Caco-2 (cell line): Measurements from ENCODE around the gene SH2D1B. TPM values are rescaled to one million over a fixed set of nuclear protein-coding genes. Genes with fewer than 3 reads are reported as not detected.

Source experiments
- BruUV-seq: library from RNA; stranded (reverse); fragments of 400-500 nt; replicated peaks from 2 replicates; lab custom pipeline; 2021; lab: Mats Ljungman, UMichigan
- CTCF ChIA-PET: fragments of 300-600 bp; sonication (Branson Sonifier 250); formaldehyde crosslinking; loops from one replicate; lab custom pipeline; 2022; ENCODE audit warnings: antibody characterized with exemption; lab: Charles Lee
- POLR2A ChIA-PET: fragments of 300-600 bp; sonication (Branson Sonifier 250); formaldehyde crosslinking; loops from one replicate; lab custom pipeline; 2022; ENCODE audit warnings: antibody characterized with exemption; lab: Charles Lee
- DNase-seq, 2 experiments: peaks; one replicate each; pipeline versions ENCODE4 v3.0.0 to v3.0.0-alpha.2; 2020 to 2022
- H3K27me3 ChIP-seq: replicated peaks from 2 replicates; pipeline ENCODE4 v1.6.0; 2011; ENCODE audit warnings: low read length; ENCODE audit not compliant: control insufficient read depth, insufficient read depth
- H3K36me3 ChIP-seq: 2 replicates; pipeline ENCODE4 v1.5.1; 2011; ENCODE audit warnings: low read length; ENCODE audit not compliant: control insufficient read depth, insufficient read depth
- H3K4me1 ChIP-seq: fragments of 250-450 bp; sonication (Bioruptor Pico); 2 replicates; pipeline ENCODE4 v1.5.1; 2020; ENCODE audit warnings: mild to moderate bottlenecking
- H3K4me3 ChIP-seq: 2 replicates; pipeline ENCODE4 v1.5.1; 2011; ENCODE audit warnings: low read depth, mild to moderate bottlenecking, control low read depth, low read length
- H3K9me3 ChIP-seq: fragments of 250-450 bp; sonication (Bioruptor Pico); 2 replicates; pipeline ENCODE4 v1.5.1; 2020; ENCODE audit warnings: mild to moderate bottlenecking, moderate library complexity
- H3K27ac Mint-ChIP-seq: one replicate; pipeline ENCODE4 v1.8.0; 2022; ENCODE audit warnings: mixed read lengths; ENCODE audit not compliant: unreplicated experiment
- H3K27me3 Mint-ChIP-seq: one replicate; pipeline ENCODE4 v1.8.0; 2022; ENCODE audit warnings: mixed read lengths; ENCODE audit not compliant: insufficient read depth, unreplicated experiment
- H3K36me3 Mint-ChIP-seq: one replicate; pipeline ENCODE4 v1.8.0; 2022; ENCODE audit warnings: mild to moderate bottlenecking, mixed read lengths; ENCODE audit not compliant: insufficient read depth, unreplicated experiment
- H3K4me1 Mint-ChIP-seq: one replicate; pipeline ENCODE4 v1.8.0; 2022; ENCODE audit warnings: low read depth, mixed read lengths; ENCODE audit not compliant: unreplicated experiment
- H3K4me3 Mint-ChIP-seq: one replicate; pipeline ENCODE4 v1.8.0; 2022; ENCODE audit warnings: mild to moderate bottlenecking, moderate library complexity, mixed read lengths; ENCODE audit not compliant: unreplicated experiment
- H3K9me3 Mint-ChIP-seq: one replicate; pipeline ENCODE4 v1.8.0; 2022; ENCODE audit warnings: mixed read lengths; ENCODE audit not compliant: unreplicated experiment
- intact Hi-C: fragments of 100-400 bp; cut with micrococcal nuclease; formaldehyde crosslinking; loops from one replicate; pipeline ENCODE4 v1.10.0; 2022; ENCODE audit not compliant: unreplicated experiment
- total RNA-seq: library from RNA; stranded (reverse); gene quantifications from 2 replicates; pipeline ENCODE4 v1.2.3, GENCODE V29; 2022
- TF ChIP-seq, protein P1 (sequence below), 2 experiments: fragments of 200-600 bp in 1 of 2; IDR thresholded peaks; 1 replicate in 1 of 2; 2 replicates in 1 of 2; pipeline versions ENCODE4 v1.5.1 to v1.8.0; 2011 to 2022; ENCODE audit warnings: antibody characterized with exemption in 1 of 2, control low read depth in 1 of 2, inconsistent platforms in 1 of 2, low read depth in 1 of 2, low read length in 1 of 2, mild to moderate bottlenecking in 1 of 2, moderate library complexity in 1 of 2; ENCODE audit not compliant: insufficient read depth in 1 of 2, severe bottlenecking in 1 of 2, unreplicated experiment in 1 of 2

The SH2D1B gene
- total RNA-seq, 1 experiment from 2014 or later: not detected

DNA sequence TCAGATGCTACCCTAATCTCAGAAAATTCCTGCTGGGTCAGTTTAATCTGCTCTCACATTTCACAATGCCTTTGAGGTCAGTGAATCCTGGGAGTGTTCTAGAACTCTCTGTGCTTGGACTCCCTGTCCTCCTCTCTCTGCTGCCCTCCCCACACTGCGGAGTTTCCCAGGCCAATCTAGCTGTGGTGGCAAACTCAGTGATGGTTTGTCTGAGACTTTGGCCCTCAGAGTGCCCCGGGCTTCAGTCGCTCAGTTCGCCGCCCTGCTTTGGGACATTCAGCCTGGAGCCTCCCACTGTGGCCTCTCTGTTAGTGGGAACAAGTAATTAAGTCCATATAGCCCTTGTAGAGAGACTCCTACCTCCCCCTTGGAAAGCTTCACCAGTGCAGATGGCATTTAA, 23.3 kb downstream of the SH2D1B start:
- TF ChIP-seq, protein P1, sequence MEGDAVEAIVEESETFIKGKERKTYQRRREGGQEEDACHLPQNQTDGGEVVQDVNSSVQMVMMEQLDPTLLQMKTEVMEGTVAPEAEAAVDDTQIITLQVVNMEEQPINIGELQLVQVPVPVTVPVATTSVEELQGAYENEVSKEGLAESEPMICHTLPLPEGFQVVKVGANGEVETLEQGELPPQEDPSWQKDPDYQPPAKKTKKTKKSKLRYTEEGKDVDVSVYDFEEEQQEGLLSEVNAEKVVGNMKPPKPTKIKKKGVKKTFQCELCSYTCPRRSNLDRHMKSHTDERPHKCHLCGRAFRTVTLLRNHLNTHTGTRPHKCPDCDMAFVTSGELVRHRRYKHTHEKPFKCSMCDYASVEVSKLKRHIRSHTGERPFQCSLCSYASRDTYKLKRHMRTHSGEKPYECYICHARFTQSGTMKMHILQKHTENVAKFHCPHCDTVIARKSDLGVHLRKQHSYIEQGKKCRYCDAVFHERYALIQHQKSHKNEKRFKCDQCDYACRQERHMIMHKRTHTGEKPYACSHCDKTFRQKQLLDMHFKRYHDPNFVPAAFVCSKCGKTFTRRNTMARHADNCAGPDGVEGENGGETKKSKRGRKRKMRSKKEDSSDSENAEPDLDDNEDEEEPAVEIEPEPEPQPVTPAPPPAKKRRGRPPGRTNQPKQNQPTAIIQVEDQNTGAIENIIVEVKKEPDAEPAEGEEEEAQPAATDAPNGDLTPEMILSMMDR (IDR thresholded peaks at IDR 0.05; ENCODE audit: insufficient read depth in 1 of 2, low read depth in 1 of 2, low read length in 1 of 2, severe bottlenecking in 1 of 2, unreplicated experiment in 1 of 2): no peak
- Histone ChIP-seq H3K27me3 (no peaks in the 10 kb centered on the region), H3K4me3 (no peak overlapping the region), H3K36me3 (no peaks in the 10 kb centered on the region; the same call in 1 of the 2 replicates), H3K9me3 (no peaks in the 10 kb centered on the region), H3K4me1 (peaks cover 8% of the 10 kb centered on the region)
- H3K36me3 Mint-ChIP-seq: no peaks in the 10 kb centered on the region
- BruUV-seq: no TSS peak
- H3K27ac Mint-ChIP-seq: peak overlapping the region; percentile 15
- H3K27me3 Mint-ChIP-seq: no peaks in the 10 kb centered on the region
- ChIA-PET CTCF (interaction anchor here (0.5 to 1.2 kb wide), 2 partner anchors 31 to 97 kb away, joined by 3 to 6 read pairs; no protein-coding TSS in a partner anchor), POLR2A (no interaction called here)
- intact Hi-C loops: loop anchor here (10.0 kb wide), 1 partner anchor 194 kb away; no protein-coding TSS in a partner anchor
- H3K4me3 Mint-ChIP-seq: no peak overlapping the region
- no peaks in the 10 kb centered on the region for H3K9me3 Mint-ChIP-seq
- no peak for DNase-seq
- peaks cover 14% of the 10 kb centered on the region for H3K4me1 Mint-ChIP-seq

DNA sequence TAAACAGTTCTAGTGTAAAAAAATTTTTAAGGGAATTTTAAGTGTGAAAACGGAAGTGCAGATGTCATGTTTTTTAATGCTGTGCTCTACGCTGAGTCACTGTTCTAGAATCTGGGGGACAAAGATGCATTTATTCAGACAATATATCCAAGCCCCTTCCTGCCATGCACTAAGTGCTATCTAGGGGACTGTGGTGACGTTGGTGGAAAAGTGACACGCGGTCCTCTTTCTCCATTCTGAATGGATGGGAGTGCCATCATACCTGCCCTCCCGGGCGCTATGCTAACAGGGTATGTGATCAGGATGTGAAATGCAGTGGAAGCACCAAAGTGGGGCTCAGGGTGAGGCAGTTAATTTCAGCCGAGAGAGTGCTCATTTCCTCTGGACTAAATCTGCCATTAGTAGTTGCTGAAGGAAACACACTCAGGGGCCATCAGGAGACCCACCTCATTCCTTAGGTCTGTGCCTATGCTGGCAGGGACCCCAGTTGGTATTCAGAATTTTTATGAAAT, 23.8 kb downstream of the SH2D1B start:
- intact Hi-C loops: loop anchor here (10.0 kb wide), 1 partner anchor 193 kb away; no protein-coding TSS in a partner anchor
- Mint-ChIP-seq H3K9me3 (no peaks in the 10 kb centered on the region), H3K27me3 (no peaks in the 10 kb centered on the region), H3K27ac (no peak overlapping the region), H3K36me3 (no peaks in the 10 kb centered on the region), H3K4me1 (peaks cover 14% of the 10 kb centered on the region), H3K4me3 (no peak overlapping the region)
- CTCF ChIA-PET: interaction anchor here (0.5 to 1.2 kb wide), 2 partner anchors 30 to 98 kb away, joined by 3 to 6 read pairs; no protein-coding TSS in a partner anchor
- H3K4me1 ChIP-seq: peaks cover 9% of the 10 kb centered on the region
- H3K36me3 ChIP-seq: no peaks in the 10 kb centered on the region; the same call in 1 of the 2 replicates
- H3K9me3 ChIP-seq: no peaks in the 10 kb centered on the region
- TF ChIP-seq, protein P1 (IDR thresholded peaks at IDR 0.05; ENCODE audit: insufficient read depth in 1 of 2, low read depth in 1 of 2, low read length in 1 of 2, severe bottlenecking in 1 of 2, unreplicated experiment in 1 of 2): no peak
- POLR2A ChIA-PET: no interaction called here
- H3K4me3 ChIP-seq: no peak overlapping the region
- H3K27me3 ChIP-seq: no peaks in the 10 kb centered on the region
- DNase-seq: no peak
- BruUV-seq: no TSS peak

DNA sequence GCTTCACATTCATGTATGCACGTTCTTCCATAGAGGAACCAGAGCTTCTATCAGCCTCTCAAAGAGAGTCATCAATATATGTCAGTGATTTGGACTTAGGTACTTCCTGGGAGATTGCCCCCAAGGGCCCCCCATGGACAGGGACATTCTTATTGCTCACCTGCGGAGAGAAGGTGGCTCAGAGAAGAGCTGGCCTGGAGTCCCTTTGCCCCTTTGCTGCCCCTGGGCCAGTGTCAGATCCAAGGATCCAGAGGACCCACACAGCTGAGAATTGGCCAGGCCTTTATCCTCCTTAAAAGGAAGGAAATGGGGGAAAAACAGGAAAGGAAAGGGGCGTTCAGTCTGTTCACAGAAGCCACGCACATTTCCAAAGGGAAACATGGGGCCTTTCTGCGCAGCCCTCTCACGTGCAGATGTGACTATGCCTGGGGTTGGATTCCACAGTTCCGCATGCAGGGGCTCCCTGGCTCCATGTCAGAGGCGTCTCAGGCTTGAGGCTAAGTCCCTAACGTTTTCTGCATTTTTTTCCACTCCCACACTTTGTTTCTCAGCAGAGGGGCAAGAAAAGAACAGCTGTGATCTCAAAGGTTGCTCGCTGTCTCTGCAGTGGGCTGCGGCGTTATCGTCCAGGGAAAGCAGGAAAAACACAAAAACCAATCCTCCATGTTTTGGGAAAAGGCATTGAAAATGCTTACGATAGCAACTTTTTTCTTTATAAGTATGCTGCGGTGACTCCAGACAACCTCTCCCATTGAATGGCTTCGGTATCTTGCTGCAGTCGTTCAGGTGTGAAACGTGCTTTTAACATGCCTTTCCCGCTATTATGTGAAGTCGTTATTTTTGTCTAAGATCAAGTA, 24.5 kb downstream of the SH2D1B start:
- no peak overlapping the region for H3K4me3 ChIP-seq
- Mint-ChIP-seq H3K36me3 (no peaks in the 10 kb centered on the region), H3K4me3 (no peak overlapping the region), H3K4me1 (peaks cover 14% of the 10 kb centered on the region), H3K27ac (no peak overlapping the region), H3K27me3 (no peaks in the 10 kb centered on the region), H3K9me3 (no peaks in the 10 kb centered on the region)
- no peaks in the 10 kb centered on the region for H3K27me3 ChIP-seq
- BruUV-seq: no TSS peak
- peaks cover 16% of the 10 kb centered on the region for H3K4me1 ChIP-seq
- intact Hi-C loops: loop anchor here (10.0 kb wide), 1 partner anchor 193 kb away; no protein-coding TSS in a partner anchor
- ChIA-PET POLR2A (no interaction called here), CTCF (no interaction called here)
- no peaks in the 10 kb centered on the region for H3K9me3 ChIP-seq
- TF ChIP-seq, protein P1 (IDR thresholded peaks at IDR 0.05; ENCODE audit: insufficient read depth in 1 of 2, low read depth in 1 of 2, low read length in 1 of 2, severe bottlenecking in 1 of 2, unreplicated experiment in 1 of 2): no peak
- no peak for DNase-seq
- no peaks in the 10 kb centered on the region; the same call in 1 of the 2 replicates for H3K36me3 ChIP-seq
